Natural killer cell (primary cell): ENCODE data around the gene KCTD21. TPM values are rescaled to one million over a fixed set of nuclear protein-coding genes. Genes with fewer than 3 reads are reported as not detected.

Experiments used
- ATAC-seq, 3 donors: fragments of 150-1000 bp in 2 of 3; fragments of 200-7000 bp in 1 of 3; cut with Tn5 transposase; 1 replicate in 1 of 3; 2 replicates in 2 of 3; pipeline ENCODE4 v1.10.0; 2021; ENCODE audit warnings: mild to moderate bottlenecking in 2 of 3, moderate library complexity in 2 of 3
- DNase-seq, 2 donors: peaks; one replicate each; pipeline versions ENCODE4 v3.0.0 to v3.0.0-alpha.2; 2013 to 2021; ENCODE audit warnings: mixed read lengths in 1 of 2
- H3K27ac ChIP-seq: one replicate; pipeline ENCODE4 v1.5.1; 2013; ENCODE audit warnings: mild to moderate bottlenecking, low read length
- H3K27me3 ChIP-seq: one replicate; pipeline ENCODE4 v1.6.1; 2013; ENCODE audit warnings: low read length; ENCODE audit not compliant: control insufficient read depth, insufficient read depth
- H3K36me3 ChIP-seq: one replicate; pipeline ENCODE4 v1.6.1; 2013; ENCODE audit warnings: low read length; ENCODE audit not compliant: control insufficient read depth, insufficient read depth
- H3K4me1 ChIP-seq: one replicate; pipeline ENCODE4 v1.6.1; 2013; ENCODE audit warnings: low read length; ENCODE audit not compliant: control insufficient read depth, insufficient read depth
- H3K4me3 ChIP-seq: one replicate; pipeline ENCODE4 v1.5.1; 2013; ENCODE audit warnings: low read length
- H3K9me3 ChIP-seq: one replicate; pipeline ENCODE4 v1.6.1; 2013; ENCODE audit warnings: low read length; ENCODE audit not compliant: control insufficient read depth, insufficient read depth
- H3K27ac Mint-ChIP-seq, 2 donors: one replicate each; pipeline ENCODE4 v1.8.0; 2022; ENCODE audit warnings: mild to moderate bottlenecking in 2 of 2, mixed read lengths in 2 of 2, moderate library complexity in 1 of 2
- H3K27me3 Mint-ChIP-seq, 2 donors: one replicate each; pipeline ENCODE4 v1.8.0; 2022; ENCODE audit warnings: low read depth in 2 of 2, mixed read lengths in 2 of 2
- H3K36me3 Mint-ChIP-seq: one replicate; pipeline ENCODE4 v1.8.0; 2022; ENCODE audit warnings: mixed read lengths
- H3K4me1 Mint-ChIP-seq, 2 donors: one replicate each; pipeline ENCODE4 v1.8.0; 2022; ENCODE audit warnings: mixed read lengths in 2 of 2
- H3K4me3 Mint-ChIP-seq: one replicate; pipeline ENCODE4 v1.8.0; 2022; ENCODE audit warnings: mild to moderate bottlenecking, moderate library complexity, mixed read lengths
- H3K9me3 Mint-ChIP-seq, 2 donors: one replicate each; pipeline ENCODE4 v1.8.0; 2022; ENCODE audit warnings: mixed read lengths in 2 of 2
- WGBS: methylation state at CpG from one replicate; pipeline ENCODE4 v1.1.7; 2013; ENCODE audit warnings: missing lambda C conversion rate; ENCODE audit not compliant: insufficient coverage; 5-methylcytosine and 5-hydroxymethylcytosine counted together
- intact Hi-C: fragments of 100-400 bp; cut with micrococcal nuclease; formaldehyde crosslinking; loops from one replicate; pipeline ENCODE4 v1.14.2; 2022
- total RNA-seq, 4 donors: library from RNA; stranded (reverse); fragments of 120-200 nt in 1 of 4; gene quantifications; one replicate each; pipeline versions ENCODE4 v1.2.3 to v1.2.4, GENCODE V29; 2013 to 2022
- TF ChIP-seq, protein P1 (sequence below): fragments of 200-600 bp; IDR thresholded peaks from one replicate; pipeline ENCODE4 v1.8.0; 2022; ENCODE audit warnings: antibody characterized with exemption

Gene KCTD21
- total RNA-seq, 3 donors from 2014 or later (not counting 1 experiment from before 2014, with no cell fraction given), result 1.7 to 2.7 (median 2.2) TPM

- peak overlapping the region; percentile 99 for H3K4me3 Mint-ChIP-seq
- peak overlapping the region in 1 of 2 donors; percentile 93 for H3K27ac Mint-ChIP-seq
- Histone ChIP-seq H3K36me3 (no peaks in the 10 kb centered on the region), H3K27me3 (no peaks in the 10 kb centered on the region), H3K4me1 (peaks cover 23% of the 10 kb centered on the region), H3K9me3 (no peaks in the 10 kb centered on the region), H3K27ac (no peak overlapping the region), H3K4me3 (no peak overlapping the region)
- ATAC-seq (no peak), DNase-seq (peak in 1 of 2 donors; percentile 24)
- H3K9me3 Mint-ChIP-seq, result no peaks in the 10 kb centered on the region
- peaks cover 29 to 50% of the 10 kb centered on the region in 2 donors for H3K4me1 Mint-ChIP-seq
- no peaks in the 10 kb centered on the region for H3K36me3 Mint-ChIP-seq
- WGBS, result 65% methylated on average over 3 of the region's 3 CpGs
- no peaks in the 10 kb centered on the region for H3K27me3 Mint-ChIP-seq
- TF ChIP-seq, protein P1, sequence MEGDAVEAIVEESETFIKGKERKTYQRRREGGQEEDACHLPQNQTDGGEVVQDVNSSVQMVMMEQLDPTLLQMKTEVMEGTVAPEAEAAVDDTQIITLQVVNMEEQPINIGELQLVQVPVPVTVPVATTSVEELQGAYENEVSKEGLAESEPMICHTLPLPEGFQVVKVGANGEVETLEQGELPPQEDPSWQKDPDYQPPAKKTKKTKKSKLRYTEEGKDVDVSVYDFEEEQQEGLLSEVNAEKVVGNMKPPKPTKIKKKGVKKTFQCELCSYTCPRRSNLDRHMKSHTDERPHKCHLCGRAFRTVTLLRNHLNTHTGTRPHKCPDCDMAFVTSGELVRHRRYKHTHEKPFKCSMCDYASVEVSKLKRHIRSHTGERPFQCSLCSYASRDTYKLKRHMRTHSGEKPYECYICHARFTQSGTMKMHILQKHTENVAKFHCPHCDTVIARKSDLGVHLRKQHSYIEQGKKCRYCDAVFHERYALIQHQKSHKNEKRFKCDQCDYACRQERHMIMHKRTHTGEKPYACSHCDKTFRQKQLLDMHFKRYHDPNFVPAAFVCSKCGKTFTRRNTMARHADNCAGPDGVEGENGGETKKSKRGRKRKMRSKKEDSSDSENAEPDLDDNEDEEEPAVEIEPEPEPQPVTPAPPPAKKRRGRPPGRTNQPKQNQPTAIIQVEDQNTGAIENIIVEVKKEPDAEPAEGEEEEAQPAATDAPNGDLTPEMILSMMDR, result no peak
- intact Hi-C loops, result loop anchor here (2.0 kb wide), 1 partner anchor 13 kb away; no protein-coding TSS in a partner anchor
These were observed 1.4 kb upstream of the KCTD21 start for GRCh38 chr11:78189851-78190250.

DNA sequence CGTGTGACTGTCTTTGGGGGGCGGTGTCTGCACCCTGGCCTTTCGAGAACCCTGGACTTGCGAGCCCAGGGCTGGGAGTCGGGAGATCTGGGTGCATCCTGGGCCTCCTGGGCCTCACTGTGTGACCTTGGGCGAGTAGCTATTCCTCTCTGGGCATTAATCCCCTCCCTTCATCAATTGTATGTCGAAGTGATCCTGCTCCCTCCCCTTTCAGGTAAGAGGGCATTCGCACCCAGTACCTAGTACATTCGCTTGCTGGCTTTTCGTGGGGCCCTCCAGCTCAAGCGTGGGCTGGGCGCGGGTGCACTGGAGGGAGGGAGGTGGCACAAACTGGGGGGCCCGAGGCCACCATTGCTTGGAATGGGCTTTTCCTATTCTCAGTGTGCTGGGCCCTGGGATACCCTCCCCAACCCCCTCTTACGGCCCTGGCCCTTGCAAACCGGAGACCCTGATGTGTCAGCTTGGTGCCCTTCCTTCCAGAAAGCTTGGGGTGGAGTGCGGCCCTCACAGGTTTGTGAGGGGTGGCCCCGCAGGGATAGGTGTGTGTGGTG, 823 bp upstream of the KCTD21 start:
- Mint-ChIP-seq H3K27me3 (no peaks in the 10 kb centered on the region), H3K36me3 (no peaks in the 10 kb centered on the region), H3K9me3 (no peaks in the 10 kb centered on the region), H3K4me1 (peaks cover 29 to 50% of the 10 kb centered on the region in 2 donors), H3K27ac (peak overlapping the region in 1 of 2 donors; percentile 93), H3K4me3 (peak overlapping the region; percentile 99)
- H3K27me3 ChIP-seq, result no peaks in the 10 kb centered on the region
- intact Hi-C loops, result loop anchor here (2.0 kb wide), 1 partner anchor 14 kb away; no protein-coding TSS in a partner anchor
- ATAC-seq (no peak), DNase-seq (peak in 1 of 2 donors; percentile 28)
- H3K27ac ChIP-seq, result no peak overlapping the region
- 49% methylated on average over 16 of the region's 18 CpGs for WGBS
- no peaks in the 10 kb centered on the region for H3K36me3 ChIP-seq
- peak overlapping the region; percentile 97 for H3K4me3 ChIP-seq
- no peaks in the 10 kb centered on the region for H3K9me3 ChIP-seq
- TF ChIP-seq, protein P1, result no peak
- peaks cover 23% of the 10 kb centered on the region for H3K4me1 ChIP-seq

GRCh38 chr11:78187366-78188285, 800 bp downstream of the KCTD21 start:
- H3K4me1 Mint-ChIP-seq, result peaks cover 29 to 50% of the 10 kb centered on the region in 2 donors
- intact Hi-C loops, result loop anchor here (1.0 to 2.0 kb wide), 2 partner anchors 15 to 48 kb away; partner anchors contain the start of gene ALG8
- H3K27me3 Mint-ChIP-seq, result no peaks in the 10 kb centered on the region
- no peaks in the 10 kb centered on the region for H3K36me3 Mint-ChIP-seq
- no peaks in the 10 kb centered on the region for H3K9me3 Mint-ChIP-seq
- TF ChIP-seq, protein P1, result no peak
- Histone ChIP-seq H3K36me3 (no peaks in the 10 kb centered on the region), H3K4me1 (peaks cover 23% of the 10 kb centered on the region), H3K4me3 (peak overlapping the region; percentile 97), H3K27ac (peak overlapping the region; percentile 71), H3K9me3 (no peaks in the 10 kb centered on the region), H3K27me3 (no peaks in the 10 kb centered on the region)
- WGBS, result 27% methylated on average over 27 of the region's 31 CpGs
- H3K27ac Mint-ChIP-seq, result peak overlapping the region; percentile 87 to 93
- peak overlapping the region; percentile 99 for H3K4me3 Mint-ChIP-seq
- peak; percentile 37 to 56 (median 46) for ATAC-seq
- DNase-seq, result peak; percentile 49 to 83
